Keratinocyte (primary cell): ENCODE results near the gene APBB3. TPM values are rescaled to one million over a fixed set of nuclear protein-coding genes. Genes with fewer than 3 reads are reported as not detected.

Experiments used
- DNase-seq: peaks from one replicate; pipeline ENCODE4 v3.0.0-alpha.2; 2011; ENCODE audit warnings: low read depth, missing footprints, low spot score
- FAIRE-seq: peaks from 2 replicates; lab custom pipeline; 2011; peaks lifted over from hg19 to GRCh38; lab: Jason Lieb, UNC
- H2AFZ ChIP-seq: 2 replicates; pipeline ENCODE4 v1.6.0; 2012; ENCODE audit warnings: low read length, control low read depth, inconsistent platforms; ENCODE audit not compliant: control insufficient read depth
- H3K27ac ChIP-seq: 2 replicates; pipeline ENCODE4 v1.5.1; 2011; ENCODE audit warnings: low read length; ENCODE audit not compliant: control insufficient read depth, insufficient read depth
- H3K27me3 ChIP-seq: 3 replicates; pipeline ENCODE4 v1.6.0; 2011; ENCODE audit warnings: low read length; ENCODE audit not compliant: control insufficient read depth, insufficient read depth; ENCODE audit errors: extremely low read depth
- H3K36me3 ChIP-seq, 2 experiments: 2 replicates in 1 of 2; 3 replicates in 1 of 2; pipeline ENCODE4 v1.5.1; 2011; ENCODE audit warnings: low read length in 2 of 2, mild to moderate bottlenecking in 1 of 2; ENCODE audit not compliant: control insufficient read depth in 2 of 2, insufficient read depth in 2 of 2; ENCODE audit errors: extremely low read depth in 1 of 2
- H3K4me1 ChIP-seq: 3 replicates; pipeline ENCODE4 v1.5.1; 2011; ENCODE audit warnings: low read length; ENCODE audit not compliant: control insufficient read depth, insufficient read depth; ENCODE audit errors: extremely low read depth
- H3K4me2 ChIP-seq: 3 replicates; pipeline ENCODE4 v1.6.0; 2011; ENCODE audit warnings: low read depth, low read length; ENCODE audit not compliant: control insufficient read depth, insufficient read depth; ENCODE audit errors: extremely low read depth
- H3K4me3 ChIP-seq, 3 experiments: fragments of 200-600 bp in 1 of 3; sonication (generic) in 1 of 3; 2 replicates in 2 of 3; 3 replicates in 1 of 3; pipeline ENCODE4 v1.5.1; 2011 to 2016; ENCODE audit warnings: low read length in 3 of 3, mild to moderate bottlenecking in 3 of 3, control low read depth in 2 of 3, inconsistent platforms in 1 of 3, low read depth in 1 of 3, mixed read lengths in 1 of 3, mixed run types in 1 of 3, moderate library complexity in 1 of 3; ENCODE audit not compliant: control insufficient read depth in 2 of 3, insufficient read depth in 2 of 3; ENCODE audit errors: extremely low read depth in 1 of 3
- H3K79me2 ChIP-seq: 2 replicates; pipeline ENCODE4 v1.6.0; 2012; ENCODE audit warnings: low read length; ENCODE audit not compliant: control insufficient read depth, insufficient read depth
- H3K9ac ChIP-seq: 3 replicates; pipeline ENCODE4 v1.6.0; 2011; ENCODE audit warnings: low read length; ENCODE audit not compliant: control insufficient read depth, insufficient read depth; ENCODE audit errors: extremely low read depth
- H3K9me1 ChIP-seq: 3 replicates; pipeline ENCODE4 v1.6.0; 2011; ENCODE audit warnings: low read length; ENCODE audit not compliant: control insufficient read depth, insufficient read depth; ENCODE audit errors: extremely low read depth
- H3K9me3 ChIP-seq: 2 replicates; pipeline ENCODE4 v1.5.1; 2012; ENCODE audit warnings: low read depth, low read length; ENCODE audit not compliant: control insufficient read depth
- H4K20me1 ChIP-seq: 3 replicates; pipeline ENCODE4 v1.6.0; 2011; ENCODE audit warnings: low read length; ENCODE audit not compliant: control insufficient read depth, insufficient read depth; ENCODE audit errors: extremely low read depth
- CTCF ChIP-seq, 3 experiments: IDR thresholded peaks in 1 of 3; conservative IDR thresholded peaks in 1 of 3; optimal IDR thresholded peaks in 1 of 3; 2 replicates in 2 of 3; 3 replicates in 1 of 3; pipeline versions ENCODE3 to v1.5.1; 2011; ENCODE audit warnings: low read length in 3 of 3, mild to moderate bottlenecking in 3 of 3, moderate library complexity in 2 of 3, control low read depth in 1 of 3, inconsistent platforms in 1 of 3; ENCODE audit not compliant: insufficient read depth in 2 of 3; ENCODE audit errors: extremely low read depth in 1 of 3
- EZH2 ChIP-seq: IDR thresholded peaks from one replicate; pipeline ENCODE4 v1.6.1; 2012; ENCODE audit warnings: inconsistent platforms, mild to moderate bottlenecking, low read length, moderate library complexity
- dilution Hi-C: fragments of 300-500 bp; cut with MboI; formaldehyde crosslinking; loops from one replicate; pipeline ENCODE4 v1.7.0; 2020; ENCODE audit warnings: low sequenced_read_pairs; ENCODE audit not compliant: extremely low pct_ligation_motif_present
- polyA plus RNA-seq, 5 experiments: library from polyadenylated mRNA; depleted of rRNA in 3 of 5; stranded (reverse) in 3 of 5; stranded (forward) in 1 of 5; unstranded in 1 of 5; fragments of >200 nt; gene quantifications; 1 replicate in 1 of 5; 2 replicates in 3 of 5; 3 replicates in 1 of 5; pipeline versions ENCODE4 v1.2.1 to v1.2.3, GENCODE V29; 2011 to 2012; ENCODE audit warnings: missing spikeins in 2 of 5, low read depth in 1 of 5, low replicate concordance in 1 of 5

Gene APBB3
- polyA plus RNA-seq, 1 donor (not counting 4 experiments of a cell fraction or from before 2014, with no cell fraction given) = 7.1 TPM

GRCh38 chr5:140551872-140552271 is 12.5 kb downstream of the APBB3 start:
- Histone ChIP-seq H3K9me1 (peaks cover 3% of the 10 kb centered on the region), H4K20me1 (no peaks in the 10 kb centered on the region), H3K9me3 (no peaks in the 10 kb centered on the region), H3K4me3 (no peak overlapping the region), H3K36me3 (peaks cover 22 to 24% of the 10 kb centered on the region in 2 experiments), H3K4me1 (peaks cover 37% of the 10 kb centered on the region), H3K4me2 (no peak overlapping the region), H3K9ac (no peak overlapping the region), H3K27me3 (no peaks in the 10 kb centered on the region), H3K27ac (no peak overlapping the region), H2AFZ (no peak overlapping the region), H3K79me2 (peaks cover 43% of the 10 kb centered on the region)
- TF ChIP-seq EZH2 (no peak), CTCF (optimal IDR thresholded peaks at IDR 0.05 in 1 of 3, IDR thresholded peaks at IDR 0.05 in 1 of 3, conservative IDR thresholded peaks at IDR 0.05 in 1 of 3; ENCODE audit: extremely low read depth in 1 of 3, insufficient read depth in 2 of 3, low read length in 3 of 3) (no peak)
- dilution Hi-C loops = no loop called here
- FAIRE-seq (no peak), DNase-seq (no peak)

- Histone ChIP-seq H3K9ac (no peak overlapping the region), H3K4me1 (peaks cover 29% of the 10 kb centered on the region), H3K9me3 (no peaks in the 10 kb centered on the region), H3K9me1 (peaks cover 3% of the 10 kb centered on the region), H2AFZ (no peak overlapping the region), H3K4me2 (no peak overlapping the region), H4K20me1 (no peaks in the 10 kb centered on the region), H3K36me3 (peaks cover 22 to 24% of the 10 kb centered on the region in 2 experiments), H3K4me3 (no peak overlapping the region), H3K27ac (no peak overlapping the region), H3K27me3 (no peaks in the 10 kb centered on the region), H3K79me2 (peaks cover 28% of the 10 kb centered on the region)
- TF ChIP-seq EZH2 (no peak), CTCF (optimal IDR thresholded peaks at IDR 0.05 in 1 of 3, IDR thresholded peaks at IDR 0.05 in 1 of 3, conservative IDR thresholded peaks at IDR 0.05 in 1 of 3; ENCODE audit: extremely low read depth in 1 of 3, insufficient read depth in 2 of 3, low read length in 3 of 3) (no peak)
- dilution Hi-C loops = no loop called here
- FAIRE-seq (no peak), DNase-seq (no peak)
These were observed 14.0 kb downstream of the APBB3 start for GRCh38 chr5:140550147-140551079.
